Fibroblast of mammary gland (primary cell): Measurements from ENCODE around the gene MYL12A.

Source experiments
- DNase-seq: peaks from one replicate; pipeline ENCODE4 v3.0.0-alpha.2; 2010; ENCODE audit warnings: low read depth
- H3K4me3 ChIP-seq: 2 replicates; pipeline ENCODE4 v1.5.1; 2011; ENCODE audit warnings: low read depth, mild to moderate bottlenecking, low read length, moderate library complexity; ENCODE audit not compliant: control insufficient read depth
- CTCF ChIP-seq: conservative IDR thresholded peaks from 2 replicates; pipeline ENCODE4 v1.5.1; 2011; ENCODE audit warnings: low read depth, low read length, inconsistent platforms; ENCODE audit not compliant: control insufficient read depth, insufficient read depth

The MYL12A gene

DNA sequence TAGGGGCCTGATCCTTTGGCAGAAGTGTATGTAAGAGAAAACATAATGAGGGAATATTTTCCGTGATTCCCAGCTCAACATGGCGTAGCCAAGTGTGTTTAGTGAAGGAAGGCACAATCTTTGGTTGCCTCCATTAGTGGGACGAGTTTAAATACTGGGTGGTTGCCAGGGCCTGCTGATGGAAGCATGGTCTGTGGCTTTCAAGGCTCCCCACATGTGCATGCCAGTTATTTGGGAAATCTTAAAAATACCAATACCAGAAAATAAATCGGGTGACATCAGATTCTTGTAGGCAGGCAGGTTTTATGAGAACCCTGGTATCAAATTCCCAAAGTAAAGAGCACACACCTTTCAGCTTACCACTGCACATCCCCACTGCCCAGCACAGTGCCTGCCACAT, 7.1 kb downstream of the MYL12A start:
- DNase-seq, result no peak
- H3K4me3 ChIP-seq, result no peak overlapping the region
- no peak for TF ChIP-seq CTCF

DNA sequence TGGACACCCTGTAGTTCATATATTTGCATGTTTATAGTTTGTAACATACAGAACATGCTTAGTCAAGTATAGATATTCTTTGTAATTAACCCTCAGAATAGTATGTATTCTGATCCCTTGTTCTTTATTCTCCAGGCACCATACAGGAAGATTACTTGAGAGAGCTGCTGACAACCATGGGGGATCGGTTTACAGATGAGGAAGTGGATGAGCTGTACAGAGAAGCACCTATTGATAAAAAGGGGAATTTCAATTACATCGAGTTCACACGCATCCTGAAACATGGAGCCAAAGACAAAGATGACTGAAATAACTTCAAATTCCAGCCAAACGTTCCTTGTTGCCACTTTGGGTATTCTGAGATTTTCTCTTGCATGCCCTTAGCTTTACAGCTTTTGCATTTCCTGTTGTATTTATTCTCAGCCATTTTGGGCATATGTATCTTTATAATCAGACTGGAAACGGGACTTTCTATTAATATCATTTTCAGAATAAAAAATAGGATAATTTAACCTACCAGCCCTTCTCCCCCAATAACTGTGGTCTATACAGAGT, 8.1 kb downstream of the MYL12A start:
- no peak for TF ChIP-seq CTCF
- no peak overlapping the region for H3K4me3 ChIP-seq
- no peak for DNase-seq

DNA sequence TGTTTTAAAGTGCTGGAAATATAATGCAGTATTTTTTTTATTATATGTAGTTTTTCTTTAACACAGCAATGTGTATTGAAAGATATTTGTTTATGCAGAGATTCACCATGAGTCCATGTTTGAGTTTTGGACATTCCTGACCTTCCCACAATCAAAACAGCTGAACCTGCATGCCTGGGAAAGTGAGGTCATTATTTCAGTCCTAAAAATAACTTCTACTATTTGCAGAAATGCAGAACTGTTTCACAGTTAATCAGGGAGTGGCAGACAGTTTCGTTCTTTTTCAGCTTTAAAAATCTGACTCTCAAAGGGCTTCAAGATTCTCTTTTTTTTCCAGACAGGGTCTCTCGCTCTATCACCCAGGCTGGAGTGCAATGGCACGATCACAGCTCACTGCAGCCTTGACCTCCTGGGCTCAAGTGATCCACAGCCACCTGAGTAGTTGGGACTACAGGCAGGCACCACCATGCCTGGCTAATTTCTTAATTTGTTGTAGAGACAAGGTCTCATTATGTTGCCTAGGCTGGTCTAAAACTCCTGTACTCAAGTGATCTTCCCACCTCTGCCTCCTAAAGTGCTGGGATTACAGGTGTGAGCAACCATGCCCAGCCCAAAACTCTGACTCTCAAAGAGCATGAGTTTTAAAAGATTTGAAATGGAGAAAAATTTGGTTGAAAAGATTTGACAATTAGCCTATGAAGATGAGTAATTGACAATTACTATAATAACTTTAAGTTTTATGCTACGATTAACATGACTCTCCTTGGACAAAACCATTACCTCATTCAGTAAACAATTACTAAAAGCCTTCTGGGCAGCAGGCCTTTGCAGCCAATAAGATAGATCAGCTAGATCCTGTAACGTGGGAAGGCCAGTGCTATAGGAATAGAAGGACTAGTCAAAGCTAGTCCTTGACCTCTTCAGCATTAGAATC, 9.4 kb downstream of the MYL12A start:
- no peak for TF ChIP-seq CTCF
- H3K4me3 ChIP-seq, result no peak overlapping the region
- DNase-seq, result peak; percentile 40

- no peak for DNase-seq
- TF ChIP-seq CTCF, result no peak
- H3K4me3 ChIP-seq, result no peak overlapping the region
Measured at GRCh38 chr18:3257627-3258120, 10.1 kb downstream of the MYL12A start.

- H3K4me3 ChIP-seq, result peak overlapping the region; percentile 86
- TF ChIP-seq CTCF, result no peak
- no peak for DNase-seq
Measured at GRCh38 chr18:3260995-3261372, 13.4 kb downstream of the MYL12A start.

- peak within 1 kb of the TSS; percentile 86 for H3K4me3 ChIP-seq
- DNase-seq, result peak; percentile 55
- TF ChIP-seq CTCF, result no peak
Measured at GRCh38 chr18:3261373-3262233, 14.0 kb downstream of the MYL12A start, which contains the start of gene MYL12B. Gene MYL12B, plus strand, starts transcription at chr18:3262133. Its CDS starts 10,766 bp downstream, at chr18:3272899.
